Subcutaneous abdominal adipose tissue (tissue), 5 donors: Measurements from ENCODE around the gene BCAS4.

ENCODE experiments used
- H3K27ac ChIP-seq: one replicate; pipeline ENCODE4 v1.7.0; 2013; ENCODE audit warnings: low read depth, mild to moderate bottlenecking, inconsistent platforms, low read length, moderate library complexity
- H3K27me3 ChIP-seq, 5 donors: one replicate each; pipeline ENCODE4 v1.7.0; 2013; ENCODE audit warnings: low read length in 5 of 5, inconsistent platforms in 1 of 5; ENCODE audit not compliant: control insufficient read depth in 5 of 5, insufficient read depth in 4 of 5
- H3K36me3 ChIP-seq, 5 donors: one replicate each; pipeline ENCODE4 v1.7.0; 2013; ENCODE audit warnings: low read length in 5 of 5; ENCODE audit not compliant: control insufficient read depth in 5 of 5, insufficient read depth in 5 of 5
- H3K4me1 ChIP-seq, 5 donors: one replicate each; pipeline ENCODE4 v1.7.0; 2013; ENCODE audit warnings: low read length in 5 of 5, mild to moderate bottlenecking in 3 of 5, moderate library complexity in 1 of 5; ENCODE audit not compliant: control insufficient read depth in 5 of 5, insufficient read depth in 5 of 5
- H3K4me3 ChIP-seq, 5 donors: one replicate each; pipeline ENCODE4 v1.7.0; 2013; ENCODE audit warnings: low read length in 5 of 5, low read depth in 1 of 5
- H3K9ac ChIP-seq, 5 donors: one replicate each; pipeline ENCODE4 v1.7.0; 2013; ENCODE audit warnings: low read length in 5 of 5, mild to moderate bottlenecking in 4 of 5, moderate library complexity in 3 of 5
- H3K9me3 ChIP-seq, 5 donors: one replicate each; pipeline ENCODE4 v1.7.0; 2013; ENCODE audit warnings: low read length in 5 of 5; ENCODE audit not compliant: control insufficient read depth in 5 of 5
- donor health status: healthy.
- donor health status: healthy.
- donor health status: healthy.
- donor health status: healthy.
- donor health status: healthy.

Gene BCAS4

DNA sequence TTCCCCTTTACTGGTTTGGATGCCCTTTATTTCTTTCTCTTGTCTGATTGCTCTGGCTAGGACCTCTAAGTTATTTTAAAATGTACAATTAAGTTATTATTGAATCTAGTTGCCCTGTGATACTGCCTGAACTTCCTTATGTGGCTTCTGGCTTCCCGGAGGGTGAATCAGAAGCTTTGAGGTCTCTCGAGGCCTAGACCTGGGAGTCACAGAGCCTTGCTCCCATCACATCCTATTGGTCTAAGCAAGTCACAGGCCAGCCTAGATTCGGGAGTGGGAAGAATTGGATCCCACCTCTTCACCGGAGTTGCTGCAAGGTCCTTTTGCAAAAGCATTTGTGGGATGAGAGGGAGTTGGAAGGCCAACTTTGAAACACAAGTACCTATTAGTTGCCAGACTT is 15.2 kb downstream of the BCAS4 start:
- Histone ChIP-seq H3K4me1 (no peaks in the 10 kb centered on the region), H3K27ac (no peak overlapping the region), H3K9me3 (no peaks in the 10 kb centered on the region), H3K36me3 (no peaks in the 10 kb centered on the region), H3K27me3 (peaks cover 0 to 4% (median under 1%) of the 10 kb centered on the region in 5 donors), H3K9ac (no peak overlapping the region), H3K4me3 (no peak overlapping the region)

DNA sequence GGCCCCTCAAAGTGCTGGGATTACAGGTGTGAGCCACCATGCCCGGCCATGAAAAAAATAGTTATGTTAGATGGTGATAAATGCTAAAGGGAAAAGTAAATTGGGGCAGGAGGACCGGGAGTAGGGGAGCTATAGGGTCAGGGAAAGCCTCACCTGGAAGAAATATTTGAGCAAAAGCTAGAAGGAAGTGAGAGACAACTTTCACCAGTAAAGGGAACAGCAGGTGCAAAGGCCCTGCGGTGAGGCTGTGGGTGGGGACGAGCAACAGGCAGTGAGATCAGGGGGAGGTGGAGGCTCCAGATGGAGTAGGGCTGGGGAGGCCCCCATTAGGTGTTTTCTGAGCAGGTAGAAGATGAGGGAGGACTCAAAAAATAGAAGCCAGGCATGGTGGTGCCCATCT is 16.0 kb downstream of the BCAS4 start:
- Histone ChIP-seq H3K36me3 (no peaks in the 10 kb centered on the region), H3K4me3 (no peak overlapping the region), H3K4me1 (no peaks in the 10 kb centered on the region), H3K9me3 (no peaks in the 10 kb centered on the region), H3K9ac (no peak overlapping the region), H3K27ac (no peak overlapping the region), H3K27me3 (peaks cover 0 to 5% (median 2%) of the 10 kb centered on the region in 5 donors)

DNA sequence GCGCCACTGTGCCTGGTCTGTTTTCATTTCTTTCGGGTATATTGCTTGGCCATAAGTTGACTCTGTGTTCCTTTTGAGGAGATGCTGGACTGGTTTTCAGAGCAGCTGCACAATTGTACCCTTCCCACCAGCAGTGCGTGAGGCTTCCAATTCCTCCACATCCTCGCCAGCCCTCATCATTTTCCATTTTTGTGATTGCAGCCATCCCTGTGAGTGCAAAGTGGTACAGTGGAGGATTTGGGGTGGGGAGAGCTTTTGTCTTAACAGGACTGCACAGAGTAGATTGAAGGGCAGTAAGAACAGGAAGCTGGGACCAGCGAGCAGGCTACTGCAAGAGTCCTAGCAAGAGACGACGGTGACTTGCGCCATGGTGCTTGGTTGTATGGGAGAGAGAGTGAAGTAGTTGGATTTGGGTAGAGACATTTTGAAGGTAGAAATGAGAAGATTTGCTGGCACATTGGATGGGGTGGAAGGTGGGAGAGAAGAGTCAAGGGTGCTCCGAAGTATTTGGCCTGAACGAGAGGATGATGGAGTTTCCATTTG is 18.3 kb downstream of the BCAS4 start:
- Histone ChIP-seq H3K9me3 (no peaks in the 10 kb centered on the region), H3K27me3 (peaks cover 0 to 5% (median 2%) of the 10 kb centered on the region in 5 donors), H3K27ac (no peak overlapping the region), H3K4me3 (no peak overlapping the region), H3K36me3 (no peaks in the 10 kb centered on the region), H3K4me1 (peaks cover 0 to 2% (median 0%) of the 10 kb centered on the region in 5 donors), H3K9ac (no peak overlapping the region)

DNA sequence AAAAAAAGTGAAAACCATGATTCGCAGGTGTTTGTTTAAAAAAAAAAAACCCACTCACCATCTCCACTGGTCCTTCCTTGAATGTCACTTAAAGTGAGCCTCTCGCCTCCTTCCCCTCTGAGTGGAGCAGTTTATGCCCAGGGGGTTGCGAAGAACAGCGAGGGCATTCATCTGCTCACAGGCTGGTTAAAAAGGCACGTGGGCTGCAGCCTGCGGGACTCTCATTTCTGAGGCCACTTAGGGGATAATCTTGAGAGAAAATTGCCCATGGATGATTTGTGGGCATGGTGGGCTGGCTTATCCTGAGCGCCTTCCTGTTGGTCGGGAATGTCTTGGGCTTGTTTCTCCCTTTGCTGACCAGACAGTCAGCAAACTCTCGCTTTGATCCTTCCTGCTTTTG is 18.9 kb downstream of the BCAS4 start:
- Histone ChIP-seq H3K4me1 (peaks cover 0 to 7% (median 5%) of the 10 kb centered on the region in 5 donors), H3K9me3 (no peaks in the 10 kb centered on the region), H3K9ac (no peak overlapping the region), H3K4me3 (no peak overlapping the region), H3K36me3 (no peaks in the 10 kb centered on the region), H3K27ac (no peak overlapping the region), H3K27me3 (peaks cover 0 to 5% (median 2%) of the 10 kb centered on the region in 5 donors)

DNA sequence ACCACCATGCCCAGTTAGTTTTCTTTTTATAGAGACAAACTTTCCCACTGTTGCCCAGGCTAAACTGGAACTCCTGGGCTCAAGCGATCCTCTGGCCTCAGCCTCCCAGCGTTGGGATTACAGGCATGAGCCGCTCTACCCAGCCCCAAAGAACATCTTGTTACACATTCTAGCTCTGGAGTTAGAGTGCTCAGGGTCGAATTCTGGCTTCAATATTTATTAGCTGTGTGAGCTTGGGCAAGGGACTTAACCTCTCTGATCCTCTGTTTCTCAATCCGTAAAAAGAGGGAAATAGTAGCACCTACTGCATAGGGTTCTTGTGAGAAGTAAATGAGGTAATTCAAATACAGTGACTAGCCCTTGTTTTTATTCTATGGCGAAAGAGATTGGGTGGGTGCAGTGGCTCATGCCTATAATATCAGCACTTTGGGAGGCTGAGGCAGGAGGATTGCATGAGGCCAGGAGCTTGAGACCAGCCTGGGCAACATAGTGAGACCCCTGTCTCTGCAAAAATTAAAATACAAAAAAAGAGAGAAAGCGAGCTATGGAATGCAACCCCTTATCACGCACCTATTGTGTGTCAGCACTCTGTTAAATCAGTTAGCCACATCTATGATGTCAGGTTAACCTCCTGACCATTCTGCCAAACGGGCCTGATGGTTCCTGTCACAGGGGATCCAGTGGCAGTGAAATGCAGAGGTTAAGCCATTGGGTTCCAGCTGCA is 19.7 kb downstream of the BCAS4 start:
- Histone ChIP-seq H3K4me3 (no peak overlapping the region), H3K4me1 (peaks cover 0 to 7% (median 5%) of the 10 kb centered on the region in 5 donors), H3K9me3 (no peaks in the 10 kb centered on the region), H3K27me3 (peaks cover 0 to 5% (median 2%) of the 10 kb centered on the region in 5 donors), H3K27ac (no peak overlapping the region), H3K9ac (no peak overlapping the region), H3K36me3 (no peaks in the 10 kb centered on the region)

DNA sequence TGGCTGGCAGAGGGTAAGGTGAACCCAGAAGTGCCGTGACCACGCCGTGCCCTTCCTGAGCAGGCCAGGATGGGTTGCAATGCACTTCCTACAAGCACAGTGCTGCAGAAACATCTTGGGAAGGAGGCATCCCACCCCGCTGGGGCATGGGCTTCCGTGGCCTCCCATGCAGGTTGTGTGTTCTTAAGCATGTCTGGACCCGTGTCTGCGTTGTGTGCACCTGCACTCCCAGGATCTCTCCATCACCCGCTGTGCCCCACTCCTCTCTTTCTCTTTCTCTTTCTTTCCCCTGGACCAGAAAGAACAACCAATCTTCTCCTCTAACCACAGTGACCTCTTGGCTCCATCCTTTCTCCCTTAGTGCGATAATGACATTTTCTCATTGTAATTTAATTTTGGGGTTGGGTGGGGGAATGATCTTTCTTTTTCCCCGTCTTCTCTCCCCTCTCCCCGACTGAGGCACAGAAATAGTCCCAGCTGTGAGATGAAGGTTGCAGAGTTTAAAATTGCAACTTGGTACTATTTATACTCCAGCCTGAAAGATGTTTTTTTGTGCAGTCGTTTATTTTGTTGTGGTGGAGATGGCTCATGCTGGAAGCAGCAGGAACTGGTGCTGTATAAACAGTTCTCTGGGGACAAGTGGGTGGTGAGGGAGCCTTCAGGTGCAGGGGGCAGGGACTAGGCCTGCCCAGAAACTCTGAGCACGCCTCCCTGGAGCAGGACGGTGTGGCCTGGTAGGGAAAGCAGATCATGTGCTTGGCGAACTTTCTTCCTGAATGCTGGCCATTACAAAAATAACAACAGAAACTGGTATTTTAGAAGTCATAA is 20.5 kb downstream of the BCAS4 start:
- Histone ChIP-seq H3K9ac (no peak overlapping the region), H3K9me3 (no peaks in the 10 kb centered on the region), H3K36me3 (no peaks in the 10 kb centered on the region), H3K27ac (no peak overlapping the region), H3K4me3 (no peak overlapping the region), H3K27me3 (peaks cover 0 to 5% (median 2%) of the 10 kb centered on the region in 5 donors), H3K4me1 (peaks cover 0 to 7% (median 5%) of the 10 kb centered on the region in 5 donors)

DNA sequence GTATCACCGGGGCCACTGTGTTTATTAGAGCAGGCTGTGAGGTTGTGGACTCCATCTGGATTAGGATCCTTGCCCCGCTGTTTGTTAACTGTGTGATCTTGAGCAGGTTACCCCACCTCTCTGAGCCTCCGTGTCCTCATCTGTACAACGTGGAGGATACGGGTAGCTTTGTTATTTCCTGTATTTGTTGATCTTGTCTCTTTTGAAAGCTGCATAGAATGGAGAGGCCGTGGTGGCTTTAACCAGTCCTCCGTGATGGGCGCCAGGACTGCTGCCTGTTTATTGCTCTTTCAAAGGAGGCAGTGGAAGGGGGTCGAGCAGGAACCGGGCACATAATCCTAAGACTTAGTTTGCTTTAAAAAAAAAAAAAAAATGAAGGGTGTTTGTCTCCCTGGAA is 22.9 kb downstream of the BCAS4 start:
- Histone ChIP-seq H3K9me3 (no peaks in the 10 kb centered on the region), H3K4me1 (peaks cover 0 to 7% (median 5%) of the 10 kb centered on the region in 5 donors), H3K9ac (no peak overlapping the region), H3K27me3 (peaks cover 0 to 5% (median 2%) of the 10 kb centered on the region in 5 donors), H3K36me3 (no peaks in the 10 kb centered on the region), H3K27ac (no peak overlapping the region), H3K4me3 (no peak overlapping the region)

DNA sequence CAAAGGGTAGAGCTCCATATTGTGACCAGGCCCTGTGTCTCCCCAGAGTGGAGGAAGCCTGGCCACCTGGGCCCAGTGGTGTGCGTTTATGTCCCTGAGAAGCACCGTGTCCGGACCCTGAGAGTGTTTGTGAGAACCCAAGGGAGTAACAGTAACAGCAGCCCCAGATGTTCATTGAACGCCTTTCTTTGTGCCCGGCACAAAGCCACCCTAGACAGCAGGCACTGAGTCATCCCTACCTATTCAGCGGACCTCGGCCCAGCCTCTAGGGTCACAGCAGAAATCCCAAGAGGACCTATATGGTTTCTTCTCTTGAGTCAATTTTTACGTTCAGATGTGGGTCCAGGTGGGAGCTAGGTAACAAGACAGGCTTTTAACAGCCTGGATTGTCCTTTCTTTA is 24.5 kb downstream of the BCAS4 start:
- Histone ChIP-seq H3K27me3 (peaks cover 0 to 5% (median 2%) of the 10 kb centered on the region in 5 donors), H3K9me3 (no peaks in the 10 kb centered on the region), H3K4me3 (no peak overlapping the region), H3K36me3 (no peaks in the 10 kb centered on the region), H3K9ac (no peak overlapping the region), H3K27ac (no peak overlapping the region), H3K4me1 (peaks cover 0 to 11% (median 10%) of the 10 kb centered on the region in 5 donors)

DNA sequence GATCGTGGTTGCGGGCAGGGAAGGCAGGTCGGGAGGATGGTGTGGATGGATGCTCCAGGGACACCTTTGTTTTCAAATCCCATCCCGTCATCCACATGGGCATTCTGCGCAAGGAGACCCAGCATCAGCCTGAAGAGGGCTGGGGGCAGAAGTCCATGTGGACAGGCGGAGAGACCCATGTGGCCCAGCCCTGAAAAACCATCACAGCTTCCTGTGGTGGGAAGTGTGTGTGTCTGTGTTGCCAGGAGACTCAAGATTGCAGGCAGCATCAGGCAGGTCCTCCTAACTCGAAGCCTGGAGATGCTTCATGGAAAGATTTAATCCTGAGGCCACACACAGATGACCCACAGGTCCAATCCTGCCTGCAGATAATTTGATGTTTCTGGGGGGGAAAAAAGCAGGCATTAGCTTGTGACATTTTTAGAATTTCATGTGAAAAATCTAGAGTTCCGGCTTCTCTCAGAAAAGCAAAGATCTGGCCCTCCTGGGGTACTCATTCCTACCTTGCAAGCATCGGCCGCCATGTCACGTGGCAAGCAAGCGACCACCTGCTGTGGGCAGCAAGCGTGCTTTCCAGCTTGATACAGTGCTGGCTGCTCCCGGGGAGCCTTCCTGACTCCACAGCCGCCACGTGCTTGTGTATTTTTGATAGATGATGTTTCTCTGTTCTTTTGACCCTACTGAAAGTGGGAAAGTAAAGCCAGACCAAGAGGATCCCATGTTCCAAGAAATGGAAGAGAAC is 25.8 kb downstream of the BCAS4 start:
- Histone ChIP-seq H3K36me3 (no peaks in the 10 kb centered on the region), H3K27ac (no peak overlapping the region), H3K9me3 (no peaks in the 10 kb centered on the region), H3K27me3 (no peaks in the 10 kb centered on the region), H3K9ac (no peak overlapping the region), H3K4me1 (peaks cover 0 to 12% (median 10%) of the 10 kb centered on the region in 5 donors), H3K4me3 (no peak overlapping the region)
